Measurements from ENCODE around the gene GAB1.

The GAB1 gene

DNA sequence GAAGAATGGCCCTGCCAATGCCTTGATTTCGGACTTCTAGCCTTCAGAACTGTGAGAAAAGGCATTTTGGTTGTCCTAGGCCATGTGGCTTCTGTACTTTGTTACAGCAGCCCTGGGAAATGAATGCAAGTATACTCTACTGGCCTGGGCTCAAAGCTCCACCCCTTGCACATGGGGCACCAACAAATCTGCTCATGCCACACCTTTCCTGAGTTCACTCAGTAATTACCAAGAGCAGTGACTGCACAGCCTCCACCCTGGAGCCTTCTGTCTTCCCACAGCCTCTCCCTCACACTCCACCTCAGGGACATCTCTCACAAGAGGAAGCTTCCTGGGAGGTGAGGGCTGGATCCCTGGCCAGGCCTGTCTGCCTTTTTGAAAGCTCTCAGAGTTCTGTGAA is 29.1 kb upstream of the GAB1 start:
- Histone ChIP-seq H3K4me1 (ENCODE audit: control insufficient read depth, insufficient read depth, low read length) (peaks cover 3% of the 10 kb centered on the region), H3K27me3 (ENCODE audit: control insufficient read depth, insufficient read depth, low read length) (no peaks in the 10 kb centered on the region), H3K9me3 (ENCODE audit: control insufficient read depth, insufficient read depth, low read length) (no peaks in the 10 kb centered on the region), H3K9ac (ENCODE audit: low read depth, low read length) (no peak overlapping the region), H3K4me3 (ENCODE audit: low read depth, low read length) (no peak overlapping the region), H3K36me3 (ENCODE audit: control insufficient read depth, insufficient read depth, low read length) (no peaks in the 10 kb centered on the region)

DNA sequence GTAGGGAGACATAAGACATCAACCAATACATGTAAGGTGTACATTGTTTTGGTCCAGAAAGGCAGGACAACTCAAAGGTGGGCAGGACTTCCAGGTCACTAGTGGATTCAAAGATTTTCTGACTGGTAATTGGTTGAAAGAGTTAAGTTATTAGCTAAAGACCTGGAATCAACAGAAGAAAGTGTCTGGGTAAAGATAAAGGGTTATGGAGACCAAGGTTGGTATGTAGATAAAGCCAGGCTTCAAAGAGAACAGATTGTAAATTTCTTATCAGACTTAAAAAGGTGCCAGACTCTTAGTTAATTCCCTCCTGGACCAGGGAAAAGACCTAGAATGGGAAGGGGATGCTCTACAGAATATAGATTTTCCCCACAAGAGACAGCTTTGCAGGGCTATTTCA is 28.3 kb upstream of the GAB1 start:
- no peak overlapping the region for H3K4me3 ChIP-seq (ENCODE audit: low read depth, low read length)
- no peak overlapping the region for H3K9ac ChIP-seq (ENCODE audit: low read depth, low read length)
- H3K36me3 ChIP-seq (ENCODE audit: control insufficient read depth, insufficient read depth, low read length) = no peaks in the 10 kb centered on the region
- no peaks in the 10 kb centered on the region for H3K9me3 ChIP-seq (ENCODE audit: control insufficient read depth, insufficient read depth, low read length)
- no peaks in the 10 kb centered on the region for H3K27me3 ChIP-seq (ENCODE audit: control insufficient read depth, insufficient read depth, low read length)
- no peaks in the 10 kb centered on the region for H3K4me1 ChIP-seq (ENCODE audit: control insufficient read depth, insufficient read depth, low read length)

DNA sequence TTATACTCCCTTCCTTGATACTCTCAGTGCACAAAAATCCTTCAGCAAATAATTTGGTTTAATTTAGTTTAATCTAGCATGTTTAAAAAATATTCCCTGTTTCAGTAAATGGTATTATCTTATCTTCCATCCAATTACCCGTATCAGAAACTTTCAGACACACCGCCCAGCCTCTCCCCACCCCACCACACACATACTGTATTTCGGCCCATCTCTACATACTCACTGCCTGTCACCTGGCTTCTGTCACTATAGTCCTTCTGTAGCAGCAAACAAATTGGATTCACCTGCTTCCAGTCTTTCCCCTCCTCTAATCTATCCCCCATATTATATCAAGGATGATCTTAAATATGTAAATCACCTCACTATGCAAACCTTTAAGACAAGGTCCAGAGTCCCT is 24.8 kb upstream of the GAB1 start:
- H3K36me3 ChIP-seq (ENCODE audit: control insufficient read depth, insufficient read depth, low read length) = no peaks in the 10 kb centered on the region
- no peaks in the 10 kb centered on the region for H3K4me1 ChIP-seq (ENCODE audit: control insufficient read depth, insufficient read depth, low read length)
- H3K9me3 ChIP-seq (ENCODE audit: control insufficient read depth, insufficient read depth, low read length) = no peaks in the 10 kb centered on the region
- no peak overlapping the region for H3K9ac ChIP-seq (ENCODE audit: low read depth, low read length)
- no peaks in the 10 kb centered on the region for H3K27me3 ChIP-seq (ENCODE audit: control insufficient read depth, insufficient read depth, low read length)
- no peak overlapping the region for H3K4me3 ChIP-seq (ENCODE audit: low read depth, low read length)

DNA sequence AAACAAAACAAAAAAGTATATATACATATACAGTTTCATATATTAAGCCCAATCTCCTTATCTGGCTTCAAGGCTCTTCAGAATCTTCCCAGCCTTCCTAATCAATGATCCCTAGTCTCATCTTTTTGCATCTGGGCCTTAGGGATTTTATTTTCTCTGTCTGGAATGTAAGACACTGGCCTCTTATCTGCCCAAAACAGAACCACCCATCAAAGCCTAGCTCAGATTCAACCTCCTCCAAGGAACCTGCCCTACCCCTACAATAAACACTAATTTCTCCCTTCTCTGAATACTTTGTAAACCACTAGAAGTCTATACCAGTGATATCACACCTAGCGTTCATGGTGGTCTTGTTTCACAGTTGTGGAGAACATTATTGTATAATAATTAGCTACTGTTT is 23.2 kb upstream of the GAB1 start:
- Histone ChIP-seq H3K9ac (ENCODE audit: low read depth, low read length) (no peak overlapping the region), H3K36me3 (ENCODE audit: control insufficient read depth, insufficient read depth, low read length) (no peaks in the 10 kb centered on the region), H3K9me3 (ENCODE audit: control insufficient read depth, insufficient read depth, low read length) (no peaks in the 10 kb centered on the region), H3K27me3 (ENCODE audit: control insufficient read depth, insufficient read depth, low read length) (no peaks in the 10 kb centered on the region), H3K4me1 (ENCODE audit: control insufficient read depth, insufficient read depth, low read length) (no peaks in the 10 kb centered on the region), H3K4me3 (ENCODE audit: low read depth, low read length) (no peak overlapping the region)

DNA sequence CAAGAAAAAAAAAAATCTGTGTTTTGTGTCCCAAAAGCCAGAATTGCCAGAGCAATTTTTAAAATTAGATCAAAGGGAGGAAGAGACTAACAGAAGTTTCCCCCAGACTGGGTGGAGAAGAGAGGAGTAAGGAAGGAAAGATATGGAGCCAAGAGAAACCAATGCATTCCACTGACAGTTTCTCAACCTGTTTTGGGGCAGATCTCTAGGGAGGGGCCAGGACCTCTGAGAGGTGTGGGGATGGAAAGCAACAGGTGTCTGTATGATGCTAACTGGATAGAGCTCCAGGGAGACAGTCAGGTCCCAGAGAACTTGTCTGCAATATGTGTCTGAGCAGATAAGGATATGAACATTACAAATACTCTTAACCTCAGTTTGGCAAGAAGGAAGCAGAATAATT is 22.7 kb upstream of the GAB1 start:
- H3K9ac ChIP-seq (ENCODE audit: low read depth, low read length) = no peak overlapping the region
- H3K27me3 ChIP-seq (ENCODE audit: control insufficient read depth, insufficient read depth, low read length) = no peaks in the 10 kb centered on the region
- no peaks in the 10 kb centered on the region for H3K36me3 ChIP-seq (ENCODE audit: control insufficient read depth, insufficient read depth, low read length)
- no peak overlapping the region for H3K4me3 ChIP-seq (ENCODE audit: low read depth, low read length)
- no peaks in the 10 kb centered on the region for H3K9me3 ChIP-seq (ENCODE audit: control insufficient read depth, insufficient read depth, low read length)
- no peaks in the 10 kb centered on the region for H3K4me1 ChIP-seq (ENCODE audit: control insufficient read depth, insufficient read depth, low read length)

DNA sequence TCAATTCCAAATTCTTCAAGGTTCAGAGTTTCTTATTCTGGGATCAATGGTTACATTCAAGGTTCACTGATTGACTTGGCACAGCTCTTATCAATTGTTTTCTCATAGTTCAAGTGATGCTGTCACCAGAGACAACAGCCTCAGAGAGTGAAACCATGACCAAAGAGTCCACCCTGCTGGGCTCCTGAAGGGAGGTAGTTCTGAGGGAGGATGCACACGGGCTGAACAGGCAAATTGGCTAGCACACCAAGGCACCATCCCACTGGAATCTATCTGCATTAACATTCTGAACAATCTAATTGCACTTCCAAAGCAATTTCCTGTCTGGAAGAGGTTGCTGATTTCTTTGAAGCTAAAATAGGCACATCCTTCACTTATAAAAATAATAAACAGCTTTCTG is 16.6 kb upstream of the GAB1 start:
- H3K4me3 ChIP-seq (ENCODE audit: low read depth, low read length) = no peak overlapping the region

DNA sequence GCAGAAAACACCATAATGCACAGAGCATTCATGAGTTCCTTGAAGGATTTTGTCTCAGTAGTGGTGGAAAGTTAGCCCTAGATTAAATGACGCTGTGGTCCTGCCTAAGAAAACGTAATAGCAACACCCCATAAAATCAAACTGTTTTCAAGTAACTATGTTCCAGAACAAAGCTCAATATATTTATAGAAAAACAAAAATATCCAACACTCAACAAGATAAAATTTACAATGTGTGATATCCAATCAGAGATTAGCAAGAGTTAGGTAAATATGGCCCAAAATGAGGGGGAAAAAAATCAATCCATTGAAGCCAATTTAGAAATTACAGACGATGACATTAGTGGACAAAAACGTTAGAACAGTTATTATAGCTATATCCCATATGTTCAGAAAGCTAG is 9.9 kb upstream of the GAB1 start:
- no peaks in the 10 kb centered on the region for H3K36me3 ChIP-seq (ENCODE audit: control insufficient read depth, insufficient read depth, low read length)
- H3K4me1 ChIP-seq (ENCODE audit: control insufficient read depth, insufficient read depth, low read length) = peaks cover 7% of the 10 kb centered on the region
- H3K9me3 ChIP-seq (ENCODE audit: control insufficient read depth, insufficient read depth, low read length) = no peaks in the 10 kb centered on the region
- H3K9ac ChIP-seq (ENCODE audit: low read depth, low read length) = no peak overlapping the region
- H3K4me3 ChIP-seq (ENCODE audit: low read depth, low read length) = no peak overlapping the region
- no peaks in the 10 kb centered on the region for H3K27me3 ChIP-seq (ENCODE audit: control insufficient read depth, insufficient read depth, low read length)

More for the DNA sequence above, 16.6 kb upstream of the GAB1 start:
- H3K4me1 ChIP-seq (ENCODE audit: control insufficient read depth, insufficient read depth, low read length) = no peaks in the 10 kb centered on the region
- no peaks in the 10 kb centered on the region for H3K27me3 ChIP-seq (ENCODE audit: control insufficient read depth, insufficient read depth, low read length)
- no peaks in the 10 kb centered on the region for H3K36me3 ChIP-seq (ENCODE audit: control insufficient read depth, insufficient read depth, low read length)
- H3K9me3 ChIP-seq (ENCODE audit: control insufficient read depth, insufficient read depth, low read length) = no peaks in the 10 kb centered on the region
- H3K9ac ChIP-seq (ENCODE audit: low read depth, low read length) = no peak overlapping the region

DNA sequence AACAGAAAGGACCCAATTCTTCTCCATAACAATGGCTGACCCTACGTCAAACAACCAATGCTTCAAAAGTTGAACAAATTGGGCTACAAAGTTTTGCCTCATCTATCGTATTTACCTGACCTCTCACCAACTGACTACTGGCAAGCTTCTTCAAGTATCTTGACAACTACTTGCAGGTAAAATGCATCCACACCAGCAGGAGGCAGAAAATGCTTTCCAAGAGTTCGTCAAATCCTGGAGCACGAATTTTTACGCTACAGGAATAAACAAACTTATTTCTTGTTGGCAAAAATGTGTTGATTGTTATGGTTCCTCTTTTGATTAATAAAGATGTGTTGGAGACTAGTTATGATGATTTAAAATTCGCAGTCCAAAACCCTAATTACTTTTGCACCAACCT is 6.7 kb upstream of the GAB1 start:
- no peaks in the 10 kb centered on the region for H3K27me3 ChIP-seq (ENCODE audit: control insufficient read depth, insufficient read depth, low read length)
- peaks cover 7% of the 10 kb centered on the region for H3K4me1 ChIP-seq (ENCODE audit: control insufficient read depth, insufficient read depth, low read length)
- no peak overlapping the region for H3K4me3 ChIP-seq (ENCODE audit: low read depth, low read length)
- H3K9me3 ChIP-seq (ENCODE audit: control insufficient read depth, insufficient read depth, low read length) = no peaks in the 10 kb centered on the region
- H3K36me3 ChIP-seq (ENCODE audit: control insufficient read depth, insufficient read depth, low read length) = no peaks in the 10 kb centered on the region
- no peak overlapping the region for H3K9ac ChIP-seq (ENCODE audit: low read depth, low read length)

DNA sequence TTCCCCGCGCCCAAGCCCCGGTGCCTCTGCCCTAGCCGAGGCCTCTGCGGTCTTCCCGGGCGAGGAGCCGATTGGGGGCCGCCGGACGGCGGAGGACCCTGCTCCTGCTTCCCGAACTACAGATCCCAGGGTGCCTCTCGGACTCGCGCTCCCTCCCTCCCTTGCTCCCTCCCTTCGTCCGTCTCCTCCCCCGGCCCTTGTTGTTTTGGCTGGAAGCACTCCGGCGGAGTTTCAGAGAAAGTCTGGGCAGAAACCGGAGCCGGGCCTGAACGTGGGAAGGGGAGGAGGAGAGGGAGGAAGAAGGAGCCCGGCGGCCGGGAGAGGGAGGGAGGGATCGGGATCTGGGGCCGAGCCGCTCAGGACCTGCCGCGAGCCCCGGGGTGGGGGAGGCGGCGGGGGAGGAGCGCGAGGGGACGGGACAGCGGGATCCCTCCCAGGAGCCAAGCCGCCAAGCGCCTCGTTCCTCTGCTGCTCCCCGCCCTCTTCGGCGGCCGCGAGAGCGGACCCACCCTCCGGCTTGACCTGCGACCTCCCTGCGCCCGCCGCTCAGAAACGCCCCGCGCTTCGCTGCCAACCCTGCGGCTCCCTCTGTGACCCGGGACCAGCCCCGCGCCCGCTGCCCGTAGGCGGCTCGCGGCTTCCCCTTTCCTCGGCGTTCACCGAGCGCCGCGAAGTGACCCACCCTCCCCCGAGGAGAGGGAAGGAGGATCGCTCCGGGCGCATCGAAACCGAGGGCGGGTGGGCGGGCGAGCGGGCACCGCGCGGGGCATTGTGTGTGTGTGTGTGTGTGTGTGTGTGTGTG is 496 bp upstream of the GAB1 start:
- H3K27me3 ChIP-seq (ENCODE audit: control insufficient read depth, insufficient read depth, low read length) = no peaks in the 10 kb centered on the region
- H3K4me3 ChIP-seq (ENCODE audit: low read depth, low read length) = peak overlapping the region; percentile 91
- no peaks in the 10 kb centered on the region for H3K4me1 ChIP-seq (ENCODE audit: control insufficient read depth, insufficient read depth, low read length)
- H3K9ac ChIP-seq (ENCODE audit: low read depth, low read length) = peak overlapping the region; percentile 47
- no peaks in the 10 kb centered on the region for H3K9me3 ChIP-seq (ENCODE audit: control insufficient read depth, insufficient read depth, low read length)
- peaks cover 3% of the 10 kb centered on the region for H3K36me3 ChIP-seq (ENCODE audit: control insufficient read depth, insufficient read depth, low read length)

DNA sequence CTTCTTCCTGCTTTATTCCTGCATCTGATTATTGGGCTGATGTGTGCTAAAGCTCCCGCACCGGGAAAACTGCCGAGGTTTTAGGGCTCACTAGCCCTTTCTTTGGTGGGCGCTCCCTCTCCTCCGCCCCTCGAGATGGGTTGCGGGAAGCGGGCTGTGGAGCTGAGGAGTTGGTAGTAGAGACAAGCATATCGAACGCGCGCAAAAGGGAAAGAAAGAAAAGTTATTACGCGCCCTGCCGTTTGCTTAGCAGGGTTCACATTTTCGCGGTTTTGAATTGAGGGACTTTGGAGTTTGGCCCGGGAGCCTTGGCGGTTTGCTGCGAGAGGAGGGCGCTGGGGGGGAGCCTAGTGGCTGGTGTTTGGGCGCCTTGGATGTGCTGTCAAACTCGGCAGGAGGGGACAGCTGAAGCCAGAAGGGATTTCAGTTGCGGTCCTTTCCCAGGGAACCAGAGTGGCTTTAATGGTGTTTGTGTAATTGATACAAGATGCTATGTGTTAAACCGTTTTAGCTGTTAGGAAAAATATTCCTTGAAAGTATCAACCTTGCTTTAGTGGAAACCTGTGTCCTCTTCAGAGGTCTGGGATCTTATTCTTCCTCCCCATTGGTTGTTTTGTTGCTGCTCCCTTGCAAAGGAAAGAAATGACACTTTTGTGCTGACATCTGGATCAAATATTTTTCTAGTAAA is 1.1 kb downstream of the GAB1 start:
- Histone ChIP-seq H3K27me3 (ENCODE audit: control insufficient read depth, insufficient read depth, low read length) (no peaks in the 10 kb centered on the region), H3K9me3 (ENCODE audit: control insufficient read depth, insufficient read depth, low read length) (no peaks in the 10 kb centered on the region), H3K4me3 (ENCODE audit: low read depth, low read length) (peak overlapping the region; percentile 91), H3K36me3 (ENCODE audit: control insufficient read depth, insufficient read depth, low read length) (peaks cover 3% of the 10 kb centered on the region), H3K9ac (ENCODE audit: low read depth, low read length) (peak overlapping the region; percentile 79), H3K4me1 (ENCODE audit: control insufficient read depth, insufficient read depth, low read length) (no peaks in the 10 kb centered on the region)

DNA sequence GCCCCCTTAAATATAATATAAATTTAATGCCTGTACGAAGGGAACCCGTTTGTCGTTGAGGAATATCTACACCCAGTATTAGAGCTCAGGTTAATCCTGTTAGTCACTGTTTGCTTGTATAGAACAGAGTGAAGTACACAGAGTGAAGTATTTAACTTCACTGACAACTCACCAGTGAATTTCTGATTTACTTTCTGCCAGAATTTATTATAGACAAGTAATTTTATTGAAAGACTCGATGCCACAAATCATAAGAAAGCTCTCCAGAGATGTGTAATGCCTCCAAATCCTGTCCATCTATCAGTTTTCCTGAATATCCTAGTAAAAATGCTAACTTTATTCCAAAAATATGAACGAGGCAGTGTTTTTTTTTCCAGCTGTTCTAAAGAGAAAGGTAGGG is 1.6 kb downstream of the GAB1 start:
- Histone ChIP-seq H3K27me3 (ENCODE audit: control insufficient read depth, insufficient read depth, low read length) (no peaks in the 10 kb centered on the region), H3K9me3 (ENCODE audit: control insufficient read depth, insufficient read depth, low read length) (no peaks in the 10 kb centered on the region), H3K4me1 (ENCODE audit: control insufficient read depth, insufficient read depth, low read length) (peaks cover under 1% of the 10 kb centered on the region)

DNA sequence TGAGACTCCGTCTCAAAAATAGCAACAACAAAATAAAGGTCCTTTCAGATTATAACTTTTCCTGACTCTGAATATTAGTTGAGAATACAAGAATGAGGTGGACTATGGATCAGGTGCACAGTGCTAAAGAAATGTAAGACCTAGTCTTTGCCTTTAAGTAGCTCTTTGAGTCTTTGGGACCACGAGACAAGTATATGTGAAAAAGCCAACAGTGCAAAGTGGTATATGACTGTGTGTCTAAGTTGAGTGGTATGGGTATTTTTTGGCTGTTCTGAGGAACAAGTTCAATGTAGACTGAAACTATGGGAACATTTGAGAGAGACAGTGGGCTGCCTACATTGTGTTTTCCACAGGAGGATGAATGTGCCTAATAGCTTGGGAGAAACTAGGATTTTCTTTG is 2.8 kb downstream of the GAB1 start:
- Histone ChIP-seq H3K4me1 (ENCODE audit: control insufficient read depth, insufficient read depth, low read length) (peaks cover 2% of the 10 kb centered on the region), H3K27me3 (ENCODE audit: control insufficient read depth, insufficient read depth, low read length) (no peaks in the 10 kb centered on the region), H3K36me3 (ENCODE audit: control insufficient read depth, insufficient read depth, low read length) (peaks cover 3% of the 10 kb centered on the region), H3K9ac (ENCODE audit: low read depth, low read length) (no peak overlapping the region), H3K9me3 (ENCODE audit: control insufficient read depth, insufficient read depth, low read length) (no peaks in the 10 kb centered on the region), H3K4me3 (ENCODE audit: low read depth, low read length) (no peak overlapping the region)

More for the DNA sequence above, 1.6 kb downstream of the GAB1 start:
- Histone ChIP-seq H3K4me3 (ENCODE audit: low read depth, low read length) (no peak overlapping the region), H3K9ac (ENCODE audit: low read depth, low read length) (no peak overlapping the region), H3K36me3 (ENCODE audit: control insufficient read depth, insufficient read depth, low read length) (peaks cover 3% of the 10 kb centered on the region)

Measured in iPS-15b (cell line).